C4-2B (cell line): ENCODE measurements around the gene NAA60.
"Not testable (repeated sequence)": the region's sequence is repeated elsewhere in the genome, so short reads cannot be mapped to it uniquely, and the experiment has no call there.

Experiments
- H3K27ac ChIP-seq: fragments of 450-650 bp; 2 replicates; pipeline ENCODE4 v1.5.1; 2017
- CTCF ChIP-seq: fragments of 450-650 bp; conservative IDR thresholded peaks from 2 replicates; pipeline ENCODE4 v1.5.1; 2017; ENCODE audit warnings: mild to moderate bottlenecking
- ZFX ChIP-seq: fragments of 450-650 bp; IDR thresholded peaks from 2 replicates; pipeline ENCODE4 v1.6.1; 2017

NAA60 gene

GRCh38 chr16:3520413-3520812 is 76.9 kb downstream of the NAA60 start:
- no peak overlapping the region for H3K27ac ChIP-seq
- no peak for TF ChIP-seq ZFX
- no peak for TF ChIP-seq CTCF

GRCh38 chr16:3520841-3521240 is 77.4 kb downstream of the NAA60 start:
- TF ChIP-seq ZFX (no peak), CTCF (no peak)
- H3K27ac ChIP-seq = no peak overlapping the region

- H3K27ac ChIP-seq = no peak overlapping the region
- TF ChIP-seq ZFX (no peak), CTCF (no peak)
These were observed 79.8 kb downstream of the NAA60 start for GRCh38 chr16:3523281-3523680.

- H3K27ac ChIP-seq = no peak overlapping the region
- TF ChIP-seq ZFX (no peak), CTCF (no peak)
These were observed 82.5 kb downstream of the NAA60 start for GRCh38 chr16:3525951-3526350.

- peak; percentile 87 for TF ChIP-seq CTCF
- not testable (repeated sequence) for H3K27ac ChIP-seq
These were observed 83.8 kb downstream of the NAA60 start for GRCh38 chr16:3527216-3527829.

- TF ChIP-seq CTCF (no peak), ZFX (no peak)
- H3K27ac ChIP-seq = no peak overlapping the region
These were observed 84.9 kb downstream of the NAA60 start for GRCh38 chr16:3528406-3528805.

GRCh38 chr16:3529175-3529574 is 85.7 kb downstream of the NAA60 start:
- TF ChIP-seq ZFX (no peak), CTCF (no peak)
- no peak overlapping the region for H3K27ac ChIP-seq
